Activated CD4-positive, alpha-beta T cell treated with anti-CD3 and anti-CD28 coated beads for 24 hours (primary cell): ENCODE results near the gene DHTKD1.
"Not testable (repeated sequence)": the region's sequence is repeated elsewhere in the genome, so short reads cannot be mapped to it uniquely, and the experiment has no call there.

Source experiments
- DNase-seq, 2 donors: peaks; one replicate each; pipeline ENCODE4 v3.0.0-alpha.2; 2020; ENCODE audit warnings: low read depth in 2 of 2

DHTKD1 gene

DNA sequence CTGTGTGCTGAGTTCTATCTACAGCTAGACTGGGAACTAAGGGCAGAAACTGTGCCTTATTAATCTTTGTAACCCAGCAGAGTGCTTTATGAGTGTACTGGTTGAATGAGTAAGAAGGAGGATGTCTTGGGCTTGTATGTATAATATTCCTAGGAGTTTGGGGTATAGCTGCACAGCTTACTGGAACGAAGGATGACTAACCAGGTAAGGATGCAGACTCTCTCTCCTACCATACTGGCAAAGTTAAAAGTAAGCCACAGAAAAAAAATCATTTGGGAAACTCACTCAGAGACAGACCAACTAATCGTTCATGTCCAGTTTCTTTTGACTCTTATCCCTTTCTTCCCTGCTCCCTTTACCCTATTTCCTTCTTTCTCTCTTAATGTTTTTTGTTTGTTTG is 1.4 kb upstream of the DHTKD1 start:
- no peak for DNase-seq

DNA sequence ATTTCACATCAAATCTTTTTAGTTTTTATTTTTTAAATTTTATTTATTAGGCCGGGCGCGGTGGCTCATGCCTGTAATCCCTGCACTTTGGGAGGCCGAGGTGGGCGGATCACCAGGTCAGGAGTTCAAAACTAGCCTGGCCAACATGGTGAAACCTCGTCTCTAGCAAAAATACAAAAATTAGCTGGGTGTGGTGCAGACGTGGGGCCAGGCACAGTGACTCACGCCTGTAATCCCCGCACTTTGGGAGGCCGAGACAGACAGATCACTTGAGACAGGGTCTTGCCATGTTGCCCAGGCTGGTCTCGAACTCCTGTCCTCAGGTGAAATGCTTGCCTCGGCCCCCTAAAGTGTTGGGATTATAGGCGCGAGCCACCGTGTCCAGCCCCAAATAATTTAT is 2.7 kb downstream of the DHTKD1 start:
- not testable (repeated sequence) for DNase-seq

DNA sequence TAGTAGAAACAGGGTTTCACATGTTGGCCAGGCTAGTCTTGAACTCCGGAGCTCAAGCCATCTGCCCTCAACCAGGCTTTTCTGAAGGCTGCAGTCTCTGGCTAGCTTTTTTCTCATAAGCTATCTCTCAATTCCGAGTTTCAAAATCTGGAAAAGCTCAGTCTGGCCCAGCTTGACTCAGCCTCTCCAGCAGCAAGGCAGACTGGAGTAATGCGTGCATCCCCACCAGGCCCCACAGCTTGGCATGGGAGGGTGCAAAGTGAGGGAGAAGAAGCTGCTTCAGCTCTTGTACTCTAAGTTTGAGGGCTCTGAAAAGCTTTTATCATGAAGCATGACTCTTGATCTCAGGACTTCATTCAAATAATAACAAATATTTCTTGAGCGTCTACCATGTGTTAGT is 4.8 kb downstream of the DHTKD1 start:
- DNase-seq: no peak

DNA sequence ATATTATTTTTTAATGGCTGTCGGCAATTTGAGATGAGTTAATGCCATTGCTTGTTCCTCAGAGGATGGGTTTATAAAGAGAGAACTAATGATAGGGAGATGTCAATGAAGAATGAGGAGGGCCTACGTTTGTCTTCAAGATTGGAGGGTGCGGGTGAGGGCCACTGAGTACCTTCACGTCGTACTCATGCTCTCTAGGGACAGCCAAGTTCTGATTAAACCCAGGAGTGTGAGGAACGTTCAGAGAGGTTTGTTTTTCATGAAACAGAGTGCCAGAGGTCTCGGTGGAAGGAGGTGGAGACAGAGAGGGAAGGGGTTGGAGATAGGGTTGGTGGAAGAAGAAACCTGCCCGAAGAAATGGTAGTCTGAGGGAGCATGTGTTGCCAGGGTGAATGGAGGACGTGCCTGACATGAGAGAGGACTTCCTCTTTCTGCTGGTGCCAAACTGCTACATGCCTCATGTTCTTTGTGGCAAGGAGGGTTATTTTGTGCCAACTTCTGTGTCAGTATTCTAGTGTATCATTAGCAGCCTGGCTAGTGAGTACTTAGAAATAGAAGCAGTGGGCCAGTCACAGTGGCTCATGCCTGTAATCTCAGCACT is 8.9 kb downstream of the DHTKD1 start:
- no peak for DNase-seq

GRCh38 chr10:12081470-12081869 is 12.7 kb downstream of the DHTKD1 start:
- no peak for DNase-seq

- no peak for DNase-seq
These were observed 13.3 kb downstream of the DHTKD1 start for GRCh38 chr10:12081879-12082557.

DNA sequence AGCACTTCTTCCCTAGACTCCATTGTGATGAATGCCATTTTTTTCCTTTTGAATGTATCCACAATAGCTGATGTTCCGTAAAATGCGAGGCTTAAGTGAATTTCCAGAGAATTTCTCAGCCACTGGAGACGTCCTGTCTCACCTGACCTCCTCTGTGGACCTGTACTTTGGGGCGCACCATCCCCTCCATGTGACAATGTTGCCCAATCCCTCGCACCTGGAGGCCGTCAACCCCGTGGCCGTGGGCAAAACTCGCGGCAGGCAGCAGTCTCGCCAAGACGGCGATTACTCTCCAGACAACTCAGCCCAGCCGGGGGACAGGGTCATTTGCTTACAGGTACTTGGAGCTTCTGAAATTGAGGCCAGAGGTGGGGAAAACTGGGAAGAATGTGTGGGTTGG is 20.2 kb downstream of the DHTKD1 start:
- DNase-seq: no peak

- DNase-seq: no peak
These were observed 22.7 kb downstream of the DHTKD1 start for GRCh38 chr10:12091421-12091820.

DNA sequence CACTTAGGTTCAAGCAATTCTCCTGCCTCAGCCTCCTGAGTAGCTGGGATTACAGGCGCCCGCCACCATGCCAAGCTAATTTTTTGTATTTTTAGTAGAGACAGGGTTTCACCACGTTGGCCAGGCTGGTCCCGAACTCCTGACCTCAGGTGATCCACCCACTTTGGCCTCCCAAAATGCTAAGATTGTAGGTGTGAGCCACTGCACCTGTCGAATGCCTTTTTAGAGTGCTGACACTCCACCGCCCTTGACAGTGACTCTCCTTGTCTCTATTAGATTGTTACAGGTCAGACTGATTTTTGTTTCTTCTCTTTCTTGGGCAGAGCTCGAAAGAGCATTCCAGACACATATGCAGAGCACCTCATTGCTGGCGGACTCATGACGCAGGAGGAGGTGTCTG is 28.6 kb downstream of the DHTKD1 start:
- DNase-seq: not testable (repeated sequence)

DNA sequence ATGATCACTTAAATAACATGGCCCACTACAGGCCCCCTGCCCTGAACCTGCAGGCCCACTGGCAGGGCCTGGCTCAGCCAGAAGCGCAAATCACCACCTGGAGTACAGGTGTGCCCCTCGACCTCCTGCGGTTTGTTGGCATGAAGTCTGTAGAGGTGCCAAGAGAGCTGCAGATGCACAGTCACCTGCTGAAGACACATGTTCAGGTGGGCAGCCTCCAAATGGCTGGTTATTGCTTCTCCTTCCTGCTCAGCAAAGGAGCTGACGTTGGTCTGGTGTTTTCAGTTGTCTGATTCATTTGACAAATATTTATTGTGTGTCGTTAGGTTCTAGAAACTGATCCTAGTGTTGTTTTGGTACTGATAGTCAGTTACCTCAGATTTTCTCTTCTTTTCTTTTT is 29.0 kb downstream of the DHTKD1 start:
- DNase-seq: no peak

DNA sequence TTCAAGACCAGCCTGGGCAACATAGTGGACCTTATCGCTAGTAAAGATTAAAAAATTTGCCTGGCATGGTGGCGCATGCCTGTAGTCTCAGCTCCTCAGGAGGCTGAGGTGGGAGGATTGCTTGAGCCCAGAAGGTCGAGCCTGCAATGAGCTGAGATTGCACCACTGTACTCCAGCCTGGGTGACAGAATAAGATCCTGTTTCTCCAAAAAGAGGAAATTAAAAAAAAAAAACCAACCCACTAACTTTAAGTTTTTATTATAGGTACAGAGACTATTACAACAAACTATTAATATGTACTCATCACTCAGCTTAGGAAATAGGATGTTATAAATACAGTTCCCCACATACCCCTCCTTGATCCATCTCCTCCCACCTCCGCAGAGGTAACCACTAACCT is 30.2 kb downstream of the DHTKD1 start:
- no peak for DNase-seq

GRCh38 chr10:12103802-12104201 is 35.0 kb downstream of the DHTKD1 start:
- DNase-seq: no peak

- DNase-seq: no peak
These were observed 39.0 kb downstream of the DHTKD1 start for GRCh38 chr10:12107781-12108180.

DNA sequence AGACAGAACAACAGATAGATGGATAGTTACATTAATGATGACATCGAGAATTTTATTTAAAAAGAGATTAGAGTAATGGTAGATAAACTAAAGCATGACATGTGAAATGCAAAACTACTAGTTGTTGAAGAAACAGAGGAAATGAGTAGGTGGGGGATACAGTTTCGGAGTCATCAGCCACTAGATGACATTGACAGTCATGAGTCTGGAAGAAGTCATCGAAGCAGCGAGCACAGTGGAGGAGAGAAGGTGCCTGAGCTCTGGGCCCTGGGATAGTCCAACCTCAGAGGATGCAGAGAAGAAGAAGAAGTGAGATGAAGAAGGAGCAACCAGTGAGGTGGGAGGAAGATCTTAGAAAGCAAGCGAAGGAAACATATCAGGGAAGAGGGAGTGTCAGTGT is 40.5 kb downstream of the DHTKD1 start:
- no peak for DNase-seq

DNA sequence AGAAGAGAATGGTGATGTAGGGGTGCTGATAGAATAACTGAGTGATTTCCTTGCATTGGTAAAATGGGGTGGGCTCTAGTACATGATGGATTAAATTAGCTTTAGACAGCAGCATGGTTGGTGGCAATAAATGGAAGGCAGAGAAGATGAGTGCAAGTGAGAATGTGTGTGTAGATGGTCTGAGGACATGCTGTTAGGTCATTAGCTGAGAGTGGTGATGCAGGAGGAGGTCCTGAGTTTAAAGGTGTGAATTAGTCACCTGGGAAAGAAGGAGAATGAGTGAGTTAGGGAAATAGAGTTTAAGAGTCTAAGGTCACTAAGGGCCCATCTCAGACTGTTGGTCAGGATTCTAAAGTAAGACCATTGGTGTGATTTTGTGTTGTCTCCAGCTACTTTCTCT is 42.8 kb downstream of the DHTKD1 start:
- DNase-seq: no peak

DNA sequence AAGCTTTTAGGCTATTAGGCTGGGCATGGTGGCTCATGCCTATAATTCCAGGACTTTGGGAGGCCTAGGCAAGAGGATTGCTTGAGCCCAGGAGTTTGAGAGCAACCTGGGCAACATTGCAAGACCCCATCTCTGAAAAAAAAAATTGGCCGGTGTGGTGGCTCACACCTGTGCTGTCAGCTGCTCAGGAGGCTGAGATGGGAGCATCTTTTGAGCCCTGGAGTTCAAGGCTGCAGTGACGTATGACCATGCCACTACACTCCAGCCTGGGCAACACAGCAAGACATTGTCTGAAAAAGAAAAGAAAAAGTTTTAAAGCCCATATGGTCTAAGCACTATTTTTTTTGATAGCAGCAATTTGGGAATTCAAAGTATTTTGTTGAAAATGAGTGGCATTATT is 44.9 kb downstream of the DHTKD1 start:
- DNase-seq: no peak

- DNase-seq: no peak
These were observed 52.9 kb downstream of the DHTKD1 start for GRCh38 chr10:12121673-12122072.

- peak; percentile 97 to 98 for DNase-seq
These were observed 60.7 kb downstream of the DHTKD1 start, which contains the start of gene SEC61A2 for GRCh38 chr10:12129222-12130111. Gene SEC61A2, plus strand, starts transcription at chr10:12129677. Its CDS starts 111 bp downstream, at chr10:12129788.

DNA sequence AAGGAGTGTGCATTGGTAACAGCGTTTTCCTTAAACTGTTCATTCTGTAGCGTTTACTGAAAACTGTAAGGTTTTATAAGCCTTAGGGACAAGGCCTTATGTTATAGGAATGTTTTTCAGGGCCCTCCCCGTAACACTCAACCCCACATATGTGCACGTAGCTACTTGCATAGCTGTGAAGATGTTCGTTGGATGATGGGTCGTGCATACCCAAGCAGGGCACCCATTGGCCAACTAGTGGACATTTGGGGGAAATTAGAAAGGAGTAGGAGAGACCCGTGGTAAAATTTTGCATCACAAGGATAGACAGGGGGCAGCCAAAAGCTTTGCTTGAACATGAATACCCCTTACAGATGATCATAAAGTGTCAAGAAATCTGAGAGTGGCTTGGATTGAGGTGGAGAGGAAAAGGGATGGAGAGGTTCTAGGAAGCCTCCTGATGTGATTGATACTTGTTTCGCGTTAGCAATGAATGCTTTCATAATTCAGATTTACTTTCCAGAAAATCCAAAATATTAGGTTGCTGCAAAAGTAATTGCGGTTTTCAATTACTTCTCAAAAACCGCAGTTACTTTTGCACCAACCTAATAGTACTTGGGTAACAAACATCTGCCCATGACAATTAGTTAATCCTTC is 61.6 kb downstream of the DHTKD1 start:
- no peak for DNase-seq

GRCh38 chr10:12135631-12136030 is 66.9 kb downstream of the DHTKD1 start:
- no peak for DNase-seq

GRCh38 chr10:12140038-12140437 is 71.3 kb downstream of the DHTKD1 start:
- DNase-seq: no peak

DNA sequence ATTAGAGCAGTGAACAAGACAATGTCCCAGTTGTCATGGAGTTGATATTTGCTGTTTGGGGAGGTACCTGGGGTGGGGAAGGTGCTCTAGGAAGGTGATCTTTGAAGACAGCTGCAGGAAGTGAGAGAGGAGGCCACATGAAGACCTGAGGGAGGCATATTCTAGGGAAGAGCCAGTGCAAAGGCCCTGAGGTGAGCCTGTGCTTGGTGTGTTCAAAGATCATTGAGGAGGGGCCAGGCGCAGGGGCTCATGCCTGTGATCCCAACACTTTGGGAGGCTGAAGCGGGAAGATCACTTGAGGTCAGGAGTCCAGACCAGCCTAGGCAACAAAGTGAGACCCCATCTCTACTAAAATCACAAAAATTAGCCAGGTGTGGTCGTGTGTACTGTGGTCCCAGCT is 75.8 kb downstream of the DHTKD1 start:
- DNase-seq: no peak
